ENCODE results near the gene FKBP15. TPM values are rescaled to one million over a fixed set of nuclear protein-coding genes. Genes with fewer than 3 reads are reported as not detected.

FKBP15 gene
- total RNA-seq, 1 experiment from 2014 or later: 18.5 TPM

GRCh38 chr9:113219969-113220368 lies 1.1 kb downstream of the FKBP15 start:
- H2BK20ac ChIP-seq (ENCODE audit: low read depth, low read length, poor library complexity, severe bottlenecking): no peak overlapping the region
- H3K18ac ChIP-seq (ENCODE audit: insufficient read length, low read depth, low read length): no peak overlapping the region
- H4K5ac ChIP-seq (ENCODE audit: insufficient read length, low read depth, low read length): no peak overlapping the region
- no peak overlapping the region for H4K8ac ChIP-seq (replicated peaks; ENCODE audit: insufficient read length, low read depth, low read length)
- peaks cover 22 to 27% of the 10 kb centered on the region in 2 experiments for H3K4me1 Mint-ChIP-seq
- peaks cover 15% of the 10 kb centered on the region for H3K79me2 ChIP-seq (ENCODE audit: insufficient read depth, low read length)
- WGBS (ENCODE audit: extremely low coverage, insufficient read length, low lambda C conversion rate): no CpG with 5 or more reads among the region's 1 CpG
- no peak overlapping the region for H3K23ac ChIP-seq (ENCODE audit: insufficient read length, low read depth, low read length)
- H2AFZ ChIP-seq (ENCODE audit: low read length): no peak overlapping the region
- H3K23me2 ChIP-seq (ENCODE audit: insufficient read length, low read depth, low read length, poor library complexity, severe bottlenecking): peaks cover 12% of the 10 kb centered on the region
- DNase-seq: no peak
- no peak for TF ChIP-seq CTCF (conservative IDR thresholded peaks at IDR 0.05)
- H4K20me1 ChIP-seq (ENCODE audit: control insufficient read depth, insufficient read depth, insufficient read length): no peaks in the 10 kb centered on the region
- peak overlapping the region; percentile 97 to 98 for H3K4me3 Mint-ChIP-seq
- H3K27me3 ChIP-seq (ENCODE audit: insufficient read depth, low read length): no peaks in the 10 kb centered on the region
- no peak overlapping the region for H3K56ac ChIP-seq (ENCODE audit: insufficient read length, low read depth, low read length)
- H3K27ac ChIP-seq (ENCODE audit: insufficient read length, low read depth, low read length): no peak overlapping the region
- H2BK12ac ChIP-seq (ENCODE audit: insufficient read length, low read depth, low read length): no peak overlapping the region
- H3K79me1 ChIP-seq (ENCODE audit: insufficient read depth, low read depth, low read length, poor library complexity, severe bottlenecking): peaks cover 3% of the 10 kb centered on the region
- H2BK120ac ChIP-seq (ENCODE audit: low read depth, low read length, poor library complexity, severe bottlenecking): no peak overlapping the region
- H3K27me3 Mint-ChIP-seq (ENCODE audit: low read depth): no peaks in the 10 kb centered on the region
- H3K4me2 ChIP-seq (ENCODE audit: insufficient read depth, insufficient read length, low read length): peak overlapping the region; percentile 99
- H3K9me3 Mint-ChIP-seq: no peaks in the 10 kb centered on the region; a peak in 1 of 5 replicates
- no peak overlapping the region for H3K27ac Mint-ChIP-seq
- no peak overlapping the region for H2BK15ac ChIP-seq (ENCODE audit: low read depth, low read length)
- H3K4me1 ChIP-seq (ENCODE audit: insufficient read depth, low read length): peaks cover 6% of the 10 kb centered on the region; the same call in 1 of the 2 replicates
- peak overlapping the region; percentile 33 for H3K9ac ChIP-seq (ENCODE audit: extremely low read depth, insufficient read length, low read length)
- no peak overlapping the region for H3K14ac ChIP-seq (ENCODE audit: insufficient read depth, low read length)
- H3K9me3 ChIP-seq (ENCODE audit: control insufficient read depth, low read depth, low read length): no peaks in the 10 kb centered on the region
- no peak overlapping the region for H2AK5ac ChIP-seq (ENCODE audit: insufficient read length, low read length)
- peaks cover 0 to 4% (median 0%) of the 10 kb centered on the region in 3 experiments; a peak in 2 of 7 replicates for H3K36me3 Mint-ChIP-seq (ENCODE audit: insufficient read depth in 1 of 3, low read depth in 3 of 3)
- no peak overlapping the region for H3T11ph ChIP-seq (ENCODE audit: low read length)
- no peak overlapping the region for H4K91ac ChIP-seq (ENCODE audit: insufficient read length, low read depth, low read length)
- H3K4ac ChIP-seq (ENCODE audit: low read depth, low read length): no peak overlapping the region
- H2BK5ac ChIP-seq (ENCODE audit: insufficient read length, low read length): no peak overlapping the region
